HepG2 (cell line): ENCODE results near the gene PIP5K1C. TPM values are rescaled to one million over a fixed set of nuclear protein-coding genes. Genes with fewer than 3 reads are reported as not detected.

Experiments used
- ELF1 ChIP-seq: sonication (generic); formaldehyde crosslinking; IDR thresholded peaks from 2 replicates; pipeline ENCODE4 v1.4.0; 2020; ENCODE audit warnings: missing genetic modification reagents
- FIP1L1 ChIP-seq: fragments of 200-400 bp; formaldehyde crosslinking; IDR thresholded peaks from 2 replicates; pipeline ENCODE4 v1.6.1; 2018; ENCODE audit warnings: low read depth, mild to moderate bottlenecking, low read length, moderate library complexity, borderline replicate concordance; ENCODE audit not compliant: insufficient read depth
- GATA4 ChIP-seq: sonication (generic); IDR thresholded peaks from 2 replicates; pipeline ENCODE4 v1.6.1; 2016; ENCODE audit warnings: antibody characterized with exemption, low read depth, borderline replicate concordance
- HDAC1 ChIP-seq: sonication (generic); formaldehyde crosslinking; IDR thresholded peaks from 2 replicates; pipeline ENCODE4 v1.5.1; 2020; ENCODE audit warnings: mild to moderate bottlenecking, missing genetic modification reagents
- HDAC2 ChIP-seq: sonication (generic); formaldehyde crosslinking; IDR thresholded peaks from 2 replicates; pipeline ENCODE4 v1.4.0; 2020; ENCODE audit warnings: missing genetic modification reagents
- JUNB ChIP-seq: sonication (generic); formaldehyde crosslinking; IDR thresholded peaks from 2 replicates; pipeline ENCODE4 v1.8.0; 2022; ENCODE audit warnings: missing genetic modification reagents, mild to moderate bottlenecking, borderline replicate concordance
- MTF1 ChIP-seq: sonication (generic); formaldehyde crosslinking; IDR thresholded peaks from 2 replicates; pipeline ENCODE4 v1.5.0; 2020; ENCODE audit warnings: missing genetic modification reagents
- NFE2L1 ChIP-seq: sonication (generic); formaldehyde crosslinking; IDR thresholded peaks from 2 replicates; pipeline ENCODE4 v1.4.0; 2020; ENCODE audit warnings: missing genetic modification reagents, mild to moderate bottlenecking, borderline replicate concordance
- NFYC ChIP-seq: IDR thresholded peaks from 2 replicates; pipeline ENCODE4 v1.6.1; 2016; ENCODE audit warnings: missing genetic modification reagents, missing compliant biosample characterization
- NONO ChIP-seq, 2 experiments: fragments of 450-650 bp in 1 of 2; sonication (generic) in 1 of 2; formaldehyde crosslinking in 1 of 2; IDR thresholded peaks in 1 of 2; conservative IDR thresholded peaks in 1 of 2; 2 replicates each; pipeline versions ENCODE4 v1.6.1 to v1.8.0; 2017 to 2022; ENCODE audit warnings: mild to moderate bottlenecking in 1 of 2, missing genetic modification reagents in 1 of 2, moderate library complexity in 1 of 2
- NR2F1 ChIP-seq, 2 experiments: fragments of 450-650 bp in 1 of 2; formaldehyde crosslinking in 1 of 2; IDR thresholded peaks; 2 replicates each; pipeline versions ENCODE4 v1.5.0 to v1.6.1; 2016 to 2020; ENCODE audit warnings: mild to moderate bottlenecking in 1 of 2, missing compliant biosample characterization in 1 of 2, missing genetic modification reagents in 1 of 2, moderate library complexity in 1 of 2
- PLRG1 ChIP-seq: fragments of 450-650 bp; conservative IDR thresholded peaks from 2 replicates; pipeline ENCODE4 v1.6.1; 2016
- SALL1 ChIP-seq: sonication (generic); formaldehyde crosslinking; IDR thresholded peaks from 2 replicates; pipeline ENCODE4 v1.8.0; 2022; ENCODE audit warnings: mild to moderate bottlenecking, missing genetic modification reagents
- TEAD3 ChIP-seq: optimal IDR thresholded peaks from 2 replicates; pipeline ENCODE3; 2016; ENCODE audit warnings: borderline replicate concordance
- ZFP90 ChIP-seq: sonication (generic); formaldehyde crosslinking; IDR thresholded peaks from 2 replicates; pipeline ENCODE4 v1.8.0; 2022; ENCODE audit warnings: missing genetic modification reagents, mild to moderate bottlenecking, inconsistent platforms, borderline replicate concordance
- ZNF180 ChIP-seq: sonication (generic); formaldehyde crosslinking; IDR thresholded peaks from 2 replicates; pipeline ENCODE4 v1.4.0; 2020; ENCODE audit warnings: low read depth, missing genetic modification reagents, borderline replicate concordance
- ZNF34 ChIP-seq: sonication (generic); formaldehyde crosslinking; IDR thresholded peaks from 2 replicates; pipeline ENCODE4 v1.4.0; 2020; ENCODE audit warnings: mild to moderate bottlenecking, missing genetic modification reagents, borderline replicate concordance
- ZNF383 ChIP-seq: sonication (generic); formaldehyde crosslinking; IDR thresholded peaks from 2 replicates; pipeline ENCODE4 v1.4.0; 2020; ENCODE audit warnings: missing genetic modification reagents, mild to moderate bottlenecking, borderline replicate concordance
- ZNF451 ChIP-seq: sonication (generic); formaldehyde crosslinking; IDR thresholded peaks from 2 replicates; pipeline ENCODE4 v1.5.0; 2020; ENCODE audit warnings: mild to moderate bottlenecking, missing genetic modification reagents
- ZNF556 ChIP-seq: sonication (generic); formaldehyde crosslinking; IDR thresholded peaks from 2 replicates; pipeline ENCODE4 v1.4.0; 2020; ENCODE audit warnings: mild to moderate bottlenecking, missing genetic modification reagents, borderline replicate concordance
- ZNF589 ChIP-seq: sonication (generic); formaldehyde crosslinking; conservative IDR thresholded peaks from 2 replicates; pipeline ENCODE4 v1.8.0; 2022; ENCODE audit warnings: mild to moderate bottlenecking, moderate library complexity, missing genetic modification reagents
- ZNF773 ChIP-seq: sonication (generic); formaldehyde crosslinking; IDR thresholded peaks from 2 replicates; pipeline ENCODE4 v1.4.0; 2020; ENCODE audit warnings: missing genetic modification reagents, borderline replicate concordance
- ZSCAN31 ChIP-seq: sonication (generic); formaldehyde crosslinking; IDR thresholded peaks from 2 replicates; pipeline ENCODE4 v1.5.0; 2020; ENCODE audit warnings: low read depth, mild to moderate bottlenecking, missing genetic modification reagents
- polyA plus RNA-seq, 8 experiments: library from polyadenylated mRNA; depleted of rRNA in 3 of 8; stranded (reverse) in 7 of 8; unstranded in 1 of 8; fragments of >200 nt; fragmentation: Illumina TruSeq in 4 of 8; extraction: Trizol in 4 of 8; gene quantifications; 2 replicates each; pipeline versions ENCODE4 v1.2.1 to v1.2.3, GENCODE V29; 2011 to 2016; ENCODE audit warnings: low read depth in 4 of 8, missing spikeins in 1 of 8, mixed read lengths in 1 of 8; ENCODE audit not compliant: insufficient read depth in 1 of 8
- total RNA-seq, 5 experiments: library from RNA; depleted of rRNA; stranded (reverse); fragments of >200 nt; fragmentation: Illumina TruSeq; extraction: Trizol; gene quantifications; 2 replicates each; pipeline ENCODE4 v1.2.3, GENCODE V29; 2016; ENCODE audit warnings: low read depth in 1 of 5
- TF ChIP-seq, protein P1 (sequence below): sonication (generic); formaldehyde crosslinking; IDR thresholded peaks from 2 replicates; pipeline ENCODE4 v1.4.0; 2020; ENCODE audit warnings: missing genetic modification reagents, mild to moderate bottlenecking, borderline replicate concordance
- TF ChIP-seq, protein P2 (sequence below): sonication (generic); IDR thresholded peaks from 2 replicates; pipeline ENCODE4 v1.6.1; 2016; ENCODE audit warnings: low read depth, borderline replicate concordance
- TF ChIP-seq, protein P3 (sequence below): sonication (generic); formaldehyde crosslinking; conservative IDR thresholded peaks from 2 replicates; pipeline ENCODE4 v1.4.0; 2020; ENCODE audit warnings: missing genetic modification reagents

Gene PIP5K1C
- total and polyA plus RNA-seq, 2 of the 13 experiments (the other 11 are each of a cell fraction or from before 2014, with no cell fraction given): 3.6 to 4.3 TPM

DNA sequence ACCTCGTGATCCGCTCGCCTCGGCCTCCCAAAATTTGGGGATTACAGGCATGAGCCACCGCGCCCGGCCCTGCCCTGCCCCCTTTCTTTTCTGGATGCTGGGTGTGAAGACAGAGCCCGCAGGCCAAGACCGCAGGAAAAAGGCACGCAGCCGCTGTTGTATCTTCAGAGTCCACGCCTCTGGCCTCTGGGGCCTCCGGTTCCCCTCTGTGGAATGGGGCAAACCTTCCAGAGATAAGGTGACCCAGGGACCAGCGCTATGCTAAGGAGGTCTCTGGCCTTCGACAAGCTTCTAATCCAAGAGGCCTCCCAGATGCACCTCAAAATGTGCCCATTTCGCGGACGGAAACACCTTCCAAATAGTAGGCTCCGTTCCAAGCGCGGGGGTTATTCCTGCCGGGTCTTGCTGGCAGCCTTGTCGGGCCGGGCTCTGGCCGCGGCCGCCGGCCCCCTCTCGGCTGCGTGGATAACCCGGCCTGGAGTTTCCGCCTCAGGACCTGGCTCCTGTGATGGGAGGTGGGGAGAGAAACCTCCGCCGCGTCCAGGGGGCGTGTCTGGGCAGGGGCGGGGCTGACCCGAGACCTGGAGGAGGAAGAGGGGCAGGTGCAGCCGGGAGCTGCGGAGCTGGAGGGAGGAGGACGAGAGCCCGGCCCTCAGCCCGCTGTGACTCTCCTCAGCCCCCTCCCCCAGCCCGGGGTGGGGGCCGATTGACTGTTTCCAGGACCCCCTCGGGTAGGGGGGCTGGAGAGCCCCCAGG is 21.0 kb upstream of the PIP5K1C start (continued):
- TF ChIP-seq HDAC2 (CRISPR knock-in tag) (peak; percentile 80), ZNF773 (CRISPR knock-in tag) (no peak), ELF1 (CRISPR knock-in tag) (peak; percentile 57), NFYC (CRISPR knock-in tag) (no peak), PLRG1 (no peak), ZNF451 (CRISPR knock-in tag) (no peak), NFE2L1 (CRISPR knock-in tag) (no peak), ZNF34 (CRISPR knock-in tag) (no peak), GATA4 (no peak), NR2F1 (CRISPR knock-in tag; IDR thresholded peaks at IDR 0.05) (0 out of 4 replicates have a peak, but pooled peaks of 1 of the 2 experiments have one; percentile 16), ZNF589 (CRISPR knock-in tag) (no peak), ZNF556 (CRISPR knock-in tag) (peak; percentile 55; the same call in 1 of the 2 replicates), HDAC1 (CRISPR knock-in tag) (peak; percentile 78), MTF1 (CRISPR knock-in tag) (no peak), ZNF383 (CRISPR knock-in tag) (no peak), NONO (IDR thresholded peaks at IDR 0.05) (no peak), NONO (CRISPR knock-in tag; conservative IDR thresholded peaks at IDR 0.05) (peak; percentile 65; the same call in 1 of the 2 replicates), SALL1 (CRISPR knock-in tag) (peak; percentile 71), ZSCAN31 (no peak; the same call in 1 of the 2 replicates), ZNF180 (CRISPR knock-in tag) (no peak), ZFP90 (no peak), TEAD3 (CRISPR knock-in tag) (peak; percentile 60), FIP1L1 (0 out of 2 replicates have a peak, but pooled peaks have one; percentile 87), JUNB (no peak)
- TF ChIP-seq, protein P1, sequence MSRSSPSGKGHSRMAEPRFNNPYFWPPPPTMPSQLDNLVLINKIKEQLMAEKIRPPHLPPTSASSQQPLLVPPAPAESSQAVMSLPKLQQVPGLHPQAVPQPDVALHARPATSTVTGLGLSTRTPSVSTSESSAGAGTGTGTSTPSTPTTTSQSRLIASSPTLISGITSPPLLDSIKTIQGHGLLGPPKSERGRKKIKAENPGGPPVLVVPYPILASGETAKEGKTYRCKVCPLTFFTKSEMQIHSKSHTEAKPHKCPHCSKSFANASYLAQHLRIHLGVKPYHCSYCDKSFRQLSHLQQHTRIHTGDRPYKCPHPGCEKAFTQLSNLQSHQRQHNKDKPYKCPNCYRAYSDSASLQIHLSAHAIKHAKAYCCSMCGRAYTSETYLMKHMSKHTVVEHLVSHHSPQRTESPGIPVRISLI (CRISPR knock-in tag): no peak
- TF ChIP-seq, protein P2, sequence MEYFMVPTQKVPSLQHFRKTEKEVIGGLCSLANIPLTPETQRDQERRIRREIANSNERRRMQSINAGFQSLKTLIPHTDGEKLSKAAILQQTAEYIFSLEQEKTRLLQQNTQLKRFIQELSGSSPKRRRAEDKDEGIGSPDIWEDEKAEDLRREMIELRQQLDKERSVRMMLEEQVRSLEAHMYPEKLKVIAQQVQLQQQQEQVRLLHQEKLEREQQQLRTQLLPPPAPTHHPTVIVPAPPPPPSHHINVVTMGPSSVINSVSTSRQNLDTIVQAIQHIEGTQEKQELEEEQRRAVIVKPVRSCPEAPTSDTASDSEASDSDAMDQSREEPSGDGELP: peak; percentile 28; the same call in 1 of the 2 replicates
- TF ChIP-seq, protein P3, sequence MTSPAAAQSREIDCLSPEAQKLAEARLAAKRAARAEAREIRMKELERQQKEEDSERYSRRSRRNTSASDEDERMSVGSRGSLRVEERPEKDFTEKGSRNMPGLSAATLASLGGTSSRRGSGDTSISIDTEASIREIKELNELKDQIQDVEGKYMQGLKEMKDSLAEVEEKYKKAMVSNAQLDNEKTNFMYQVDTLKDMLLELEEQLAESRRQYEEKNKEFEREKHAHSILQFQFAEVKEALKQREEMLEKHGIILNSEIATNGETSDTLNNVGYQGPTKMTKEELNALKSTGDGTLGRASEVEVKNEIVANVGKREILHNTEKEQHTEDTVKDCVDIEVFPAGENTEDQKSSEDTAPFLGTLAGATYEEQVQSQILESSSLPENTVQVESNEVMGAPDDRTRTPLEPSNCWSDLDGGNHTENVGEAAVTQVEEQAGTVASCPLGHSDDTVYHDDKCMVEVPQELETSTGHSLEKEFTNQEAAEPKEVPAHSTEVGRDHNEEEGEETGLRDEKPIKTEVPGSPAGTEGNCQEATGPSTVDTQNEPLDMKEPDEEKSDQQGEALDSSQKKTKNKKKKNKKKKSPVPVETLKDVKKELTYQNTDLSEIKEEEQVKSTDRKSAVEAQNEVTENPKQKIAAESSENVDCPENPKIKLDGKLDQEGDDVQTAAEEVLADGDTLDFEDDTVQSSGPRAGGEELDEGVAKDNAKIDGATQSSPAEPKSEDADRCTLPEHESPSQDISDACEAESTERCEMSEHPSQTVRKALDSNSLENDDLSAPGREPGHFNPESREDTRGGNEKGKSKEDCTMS (CRISPR knock-in tag): no peak
